Endothelial cell of umbilical vein (primary cell): ENCODE data around the gene IFT88. TPM values are rescaled to one million over a fixed set of nuclear protein-coding genes. Genes with fewer than 3 reads are reported as not detected.

Source experiments
- BruUV-seq: library from RNA; stranded (reverse); fragments of 400-500 nt; replicated peaks from 2 replicates; lab custom pipeline; 2021; lab: Mats Ljungman, UMichigan
- CTCF ChIA-PET: fragments of 300-600, 350-600 bp; sonication (Branson Sonifier 250); formaldehyde crosslinking; loops from one replicate; lab custom pipeline; 2021; ENCODE audit warnings: antibody characterized with exemption, inconsistent platforms; lab: Charles Lee
- POLR2A ChIA-PET: fragments of 300-600, 350-600 bp; sonication (Branson Sonifier 250); formaldehyde crosslinking; loops from one replicate; lab custom pipeline; 2021; ENCODE audit warnings: antibody characterized with exemption, inconsistent platforms; lab: Charles Lee
- DNase-seq: peaks from one replicate; pipeline ENCODE4 v3.0.0-alpha.2; 2011; ENCODE audit warnings: low read depth, low spot score
- FAIRE-seq: peaks from 2 replicates; lab custom pipeline; 2011; peaks lifted over from hg19 to GRCh38; lab: Jason Lieb, UNC
- H2AFZ ChIP-seq: 2 replicates; pipeline ENCODE4 v1.6.0; 2012; ENCODE audit warnings: low read depth, low read length, control low read depth, inconsistent platforms
- H3K27ac ChIP-seq: 2 replicates; pipeline ENCODE4 v1.5.1; 2011; ENCODE audit warnings: low read depth, mild to moderate bottlenecking, control low read depth, low read length, moderate library complexity; ENCODE audit not compliant: insufficient read depth
- H3K27me3 ChIP-seq, 2 experiments: 2 replicates each; pipeline versions ENCODE4 v1.6.0 to v1.6.1; 2011; ENCODE audit warnings: low read length in 2 of 2, mixed read lengths in 1 of 2; ENCODE audit not compliant: control insufficient read depth in 2 of 2, insufficient read depth in 2 of 2
- H3K36me3 ChIP-seq, 2 experiments: 2 replicates in 1 of 2; 3 replicates in 1 of 2; pipeline ENCODE4 v1.5.1; 2011; ENCODE audit warnings: low read length in 2 of 2, mild to moderate bottlenecking in 1 of 2, moderate library complexity in 1 of 2; ENCODE audit not compliant: control insufficient read depth in 2 of 2, insufficient read depth in 2 of 2; ENCODE audit errors: extremely low read depth in 1 of 2
- H3K4me1 ChIP-seq: 3 replicates; pipeline ENCODE4 v1.5.1; 2011; ENCODE audit warnings: mild to moderate bottlenecking, low read length; ENCODE audit not compliant: control insufficient read depth, insufficient read depth; ENCODE audit errors: extremely low read depth
- H3K4me2 ChIP-seq: 2 replicates; pipeline ENCODE4 v1.6.1; 2011; ENCODE audit warnings: low read length, control low read depth, mixed read lengths; ENCODE audit not compliant: insufficient read depth
- H3K4me3 ChIP-seq, 3 experiments: fragments of 200-600 bp in 1 of 3; sonication (generic), shearing (Covaris generic) in 1 of 3; replicated peaks in 1 of 3; 2 replicates each; pipeline ENCODE4 v1.5.1; 2011 to 2016; ENCODE audit warnings: control low read depth in 3 of 3, low read length in 3 of 3, mild to moderate bottlenecking in 2 of 3, inconsistent platforms in 1 of 3, low read depth in 1 of 3, moderate library complexity in 1 of 3; ENCODE audit not compliant: insufficient read depth in 1 of 3
- H3K79me2 ChIP-seq: 2 replicates; pipeline ENCODE4 v1.6.0; 2012; ENCODE audit warnings: low read length, inconsistent platforms; ENCODE audit not compliant: control insufficient read depth, insufficient read depth
- H3K9ac ChIP-seq: replicated peaks from 2 replicates; pipeline ENCODE3; 2011; ENCODE audit warnings: low read length, control low read depth; ENCODE audit not compliant: insufficient read depth; ENCODE audit errors: extremely low read depth
- H3K9me1 ChIP-seq: replicated peaks from 3 replicates; pipeline ENCODE4 v1.6.0; 2011; ENCODE audit warnings: mild to moderate bottlenecking, low read length; ENCODE audit not compliant: control insufficient read depth, insufficient read depth; ENCODE audit errors: extremely low read depth
- H3K9me3 ChIP-seq: replicated peaks from 2 replicates; pipeline ENCODE4 v1.5.1; 2012; ENCODE audit warnings: low read length, inconsistent platforms; ENCODE audit not compliant: control insufficient read depth, insufficient read depth
- H4K20me1 ChIP-seq: replicated peaks from 2 replicates; pipeline ENCODE3; 2011; ENCODE audit warnings: mild to moderate bottlenecking, low read length; ENCODE audit not compliant: control insufficient read depth, insufficient read depth; ENCODE audit errors: extremely low read depth
- EZH2 ChIP-seq: IDR thresholded peaks from 2 replicates; pipeline ENCODE4 v1.6.1; 2012; ENCODE audit warnings: borderline replicate concordance, low read depth, mild to moderate bottlenecking, moderate library complexity, low read length, inconsistent platforms; ENCODE audit not compliant: severe bottlenecking
- FOS ChIP-seq: IDR thresholded peaks from 2 replicates; pipeline ENCODE4 v1.6.1; 2011; ENCODE audit warnings: mild to moderate bottlenecking, low read length, moderate library complexity, borderline replicate concordance; ENCODE audit not compliant: insufficient read depth
- GATA2 ChIP-seq: IDR thresholded peaks from 2 replicates; pipeline ENCODE4 v1.7.0; 2011; ENCODE audit warnings: low read depth, mild to moderate bottlenecking, moderate library complexity, mixed read lengths, low read length; ENCODE audit not compliant: insufficient read length, insufficient read depth
- JUN ChIP-seq: IDR thresholded peaks from 2 replicates; pipeline ENCODE4 v1.6.1; 2011; ENCODE audit warnings: borderline replicate concordance, low read depth; ENCODE audit not compliant: insufficient read length, insufficient read depth
- MYC ChIP-seq: IDR thresholded peaks from one replicate; pipeline ENCODE4 v1.6.1; 2011; ENCODE audit warnings: mild to moderate bottlenecking, low read depth, low read length
- POLR2A ChIP-seq: IDR thresholded peaks from 2 replicates; pipeline ENCODE4 v1.6.1; 2012; ENCODE audit warnings: low read depth, mild to moderate bottlenecking, control low read depth, low read length
- POLR2AphosphoS5 ChIP-seq: IDR thresholded peaks from 2 replicates; pipeline ENCODE4 v1.6.1; 2012; ENCODE audit warnings: low read depth, mild to moderate bottlenecking, control low read depth, low read length, moderate library complexity; ENCODE audit not compliant: insufficient read depth
- dilution Hi-C: fragments of 300-500 bp; cut with MboI; formaldehyde crosslinking; loops from one replicate; pipeline ENCODE4 v1.15.0; 2019; ENCODE audit warnings: low sequenced_read_pairs; ENCODE audit not compliant: extremely low pct_ligation_motif_present
- intact Hi-C: fragments of 100-400 bp; cut with micrococcal nuclease; formaldehyde crosslinking; loops from one replicate; pipeline ENCODE4 v1.10.0; 2022
- polyA plus RNA-seq, 4 experiments: library from polyadenylated mRNA; depleted of rRNA in 3 of 4; stranded (reverse) in 3 of 4; unstranded in 1 of 4; fragments of >200 nt; gene quantifications; 2 replicates each; pipeline versions ENCODE4 v1.2.1 to v1.2.3, GENCODE V29; 2011 to 2012; ENCODE audit warnings: missing spikeins in 1 of 4
- total RNA-seq: library from RNA; stranded (reverse); gene quantifications from 2 replicates; pipeline ENCODE4 v1.2.3, GENCODE V29; 2021
- TF ChIP-seq, protein P1 (sequence below), 2 donors: IDR thresholded peaks; 1 replicate in 1 of 2; 2 replicates in 1 of 2; pipeline ENCODE4 v1.5.1; 2011; ENCODE audit warnings: low read length in 2 of 2, mild to moderate bottlenecking in 2 of 2, moderate library complexity in 2 of 2, control low read depth in 1 of 2, inconsistent platforms in 1 of 2, low read depth in 1 of 2; ENCODE audit not compliant: insufficient read depth in 1 of 2; ENCODE audit errors: extremely low read depth in 1 of 2
- TF ChIP-seq, protein P2 (sequence below): IDR thresholded peaks from 2 replicates; pipeline ENCODE4 v1.6.1; 2011; ENCODE audit not compliant: insufficient read depth, insufficient read length

The IFT88 gene
- total and polyA plus RNA-seq, 2 donors (not counting 3 experiments of a cell fraction or from before 2014, with no cell fraction given) = 2.4 to 9.1 TPM

DNA sequence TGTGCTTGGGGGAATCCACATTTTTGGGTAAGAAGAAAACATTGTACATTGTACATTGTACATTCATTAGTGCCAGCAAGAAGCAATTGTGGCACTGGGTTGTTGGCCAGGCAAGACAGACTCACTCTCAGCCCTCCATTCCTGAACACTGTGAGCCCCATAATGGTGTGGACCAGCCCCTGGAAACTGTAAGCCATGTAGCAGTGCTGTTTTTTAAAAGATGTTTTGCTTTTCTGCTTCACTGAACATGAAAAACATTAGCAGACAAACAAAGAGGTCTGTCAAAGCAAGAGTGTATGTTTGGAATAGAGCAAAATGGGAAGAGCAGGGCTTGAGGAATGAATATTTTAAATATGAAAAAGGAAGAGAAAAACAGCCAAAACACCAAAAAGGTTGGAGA, 97.4 kb downstream of the IFT88 start:
- Histone ChIP-seq H3K4me3 (no peak overlapping the region), H3K27ac (no peak overlapping the region), H3K79me2 (no peaks in the 10 kb centered on the region), H3K9ac (no peak overlapping the region), H3K4me1 (no peaks in the 10 kb centered on the region), H3K9me1 (no peaks in the 10 kb centered on the region), H3K36me3 (no peaks in the 10 kb centered on the region), H3K27me3 (no peaks in the 10 kb centered on the region), H4K20me1 (no peaks in the 10 kb centered on the region), H2AFZ (no peak overlapping the region), H3K4me2 (no peak overlapping the region), H3K9me3 (no peaks in the 10 kb centered on the region)
- DNase-seq (no peak), FAIRE-seq (no peak)
- intact Hi-C loops = no loop called here
- TF ChIP-seq, protein P1, sequence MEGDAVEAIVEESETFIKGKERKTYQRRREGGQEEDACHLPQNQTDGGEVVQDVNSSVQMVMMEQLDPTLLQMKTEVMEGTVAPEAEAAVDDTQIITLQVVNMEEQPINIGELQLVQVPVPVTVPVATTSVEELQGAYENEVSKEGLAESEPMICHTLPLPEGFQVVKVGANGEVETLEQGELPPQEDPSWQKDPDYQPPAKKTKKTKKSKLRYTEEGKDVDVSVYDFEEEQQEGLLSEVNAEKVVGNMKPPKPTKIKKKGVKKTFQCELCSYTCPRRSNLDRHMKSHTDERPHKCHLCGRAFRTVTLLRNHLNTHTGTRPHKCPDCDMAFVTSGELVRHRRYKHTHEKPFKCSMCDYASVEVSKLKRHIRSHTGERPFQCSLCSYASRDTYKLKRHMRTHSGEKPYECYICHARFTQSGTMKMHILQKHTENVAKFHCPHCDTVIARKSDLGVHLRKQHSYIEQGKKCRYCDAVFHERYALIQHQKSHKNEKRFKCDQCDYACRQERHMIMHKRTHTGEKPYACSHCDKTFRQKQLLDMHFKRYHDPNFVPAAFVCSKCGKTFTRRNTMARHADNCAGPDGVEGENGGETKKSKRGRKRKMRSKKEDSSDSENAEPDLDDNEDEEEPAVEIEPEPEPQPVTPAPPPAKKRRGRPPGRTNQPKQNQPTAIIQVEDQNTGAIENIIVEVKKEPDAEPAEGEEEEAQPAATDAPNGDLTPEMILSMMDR (IDR thresholded peaks at IDR 0.05; ENCODE audit: extremely low read depth in 1 of 2, insufficient read depth in 1 of 2, low read depth in 1 of 2, low read length in 2 of 2) = no peak
- TF ChIP-seq POLR2AphosphoS5 (no peak), GATA2 (no peak), JUN (no peak), EZH2 (no peak), FOS (no peak), POLR2A (no peak), MYC (no peak)
- TF ChIP-seq, protein P2, sequence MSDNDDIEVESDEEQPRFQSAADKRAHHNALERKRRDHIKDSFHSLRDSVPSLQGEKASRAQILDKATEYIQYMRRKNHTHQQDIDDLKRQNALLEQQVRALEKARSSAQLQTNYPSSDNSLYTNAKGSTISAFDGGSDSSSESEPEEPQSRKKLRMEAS = no peak
- dilution Hi-C loops = no loop called here
- CTCF ChIA-PET = no interaction called here
- no TSS peak for BruUV-seq
- POLR2A ChIA-PET = no interaction called here
